Measurements from ENCODE around the gene E2F6. TPM values are rescaled to one million over a fixed set of nuclear protein-coding genes. Genes with fewer than 3 reads are reported as not detected.

The E2F6 gene
- total RNA-seq, 3 donors from 2014 or later, result 21.8 to 23.7 (median 23.2) TPM

GRCh38 chr2:11420671-11421070 lies 45.3 kb downstream of the E2F6 start:
- Mint-ChIP-seq H3K27me3 (ENCODE audit: low read depth) (peaks cover 2% of the 10 kb centered on the region), H3K4me3 (no peak overlapping the region), H3K9me3 (peaks cover 10% of the 10 kb centered on the region), H3K36me3 (ENCODE audit: insufficient read depth) (peaks cover 1% of the 10 kb centered on the region), H3K4me1 (ENCODE audit: low read depth) (no peaks in the 10 kb centered on the region)
- DNase-seq (no peak), ATAC-seq (no peak)

- Mint-ChIP-seq H3K9me3 (peaks cover 11% of the 10 kb centered on the region), H3K4me1 (ENCODE audit: low read depth) (no peaks in the 10 kb centered on the region), H3K4me3 (no peak overlapping the region), H3K36me3 (ENCODE audit: insufficient read depth) (peaks cover 1% of the 10 kb centered on the region), H3K27me3 (ENCODE audit: low read depth) (peaks cover 4% of the 10 kb centered on the region)
- no peak for DNase-seq
- ATAC-seq, result no peak
Measured at GRCh38 chr2:11420190-11420589, 45.8 kb downstream of the E2F6 start.

- no peak for DNase-seq
- ATAC-seq, result no peak
- H3K36me3 Mint-ChIP-seq (ENCODE audit: insufficient read depth), result peaks cover 1% of the 10 kb centered on the region
- H3K4me1 Mint-ChIP-seq (ENCODE audit: low read depth), result no peaks in the 10 kb centered on the region
- peaks cover 11% of the 10 kb centered on the region for H3K9me3 Mint-ChIP-seq
- no peak overlapping the region for H3K4me3 Mint-ChIP-seq
- peaks cover 4% of the 10 kb centered on the region for H3K27me3 Mint-ChIP-seq (ENCODE audit: low read depth)
Measured at GRCh38 chr2:11419781-11420180, 46.2 kb downstream of the E2F6 start.

GRCh38 chr2:11417946-11418585 lies 47.9 kb downstream of the E2F6 start:
- Mint-ChIP-seq H3K4me1 (ENCODE audit: low read depth) (no peaks in the 10 kb centered on the region), H3K9me3 (peaks cover 11% of the 10 kb centered on the region), H3K4me3 (no peak overlapping the region), H3K36me3 (ENCODE audit: insufficient read depth) (peaks cover 1% of the 10 kb centered on the region), H3K27me3 (ENCODE audit: low read depth) (peaks cover 14% of the 10 kb centered on the region)
- DNase-seq (no peak), ATAC-seq (no peak)

- no peak overlapping the region for H3K4me3 Mint-ChIP-seq
- ATAC-seq (no peak), DNase-seq (no peak)
- H3K9me3 Mint-ChIP-seq, result peaks cover 11% of the 10 kb centered on the region
- H3K36me3 Mint-ChIP-seq (ENCODE audit: insufficient read depth), result peaks cover 1% of the 10 kb centered on the region
- H3K27me3 Mint-ChIP-seq (ENCODE audit: low read depth), result peaks cover 21% of the 10 kb centered on the region
- H3K4me1 Mint-ChIP-seq (ENCODE audit: low read depth), result no peaks in the 10 kb centered on the region
Measured at GRCh38 chr2:11416931-11417330, 49.0 kb downstream of the E2F6 start.

- Mint-ChIP-seq H3K4me3 (no peak overlapping the region), H3K36me3 (ENCODE audit: insufficient read depth) (peaks cover 1% of the 10 kb centered on the region), H3K4me1 (ENCODE audit: low read depth) (no peaks in the 10 kb centered on the region), H3K9me3 (peaks cover 11% of the 10 kb centered on the region), H3K27me3 (ENCODE audit: low read depth) (peaks cover 21% of the 10 kb centered on the region)
- DNase-seq (no peak), ATAC-seq (no peak)
Measured at GRCh38 chr2:11416186-11416585, 49.8 kb downstream of the E2F6 start.

GRCh38 chr2:11414372-11415124 lies 51.4 kb downstream of the E2F6 start:
- no peak for ATAC-seq
- DNase-seq, result no peak
- H3K27me3 Mint-ChIP-seq (ENCODE audit: low read depth), result peaks cover 30% of the 10 kb centered on the region

GRCh38 chr2:11412449-11412810 lies 53.5 kb downstream of the E2F6 start:
- H3K36me3 Mint-ChIP-seq (ENCODE audit: insufficient read depth), result peaks cover 1% of the 10 kb centered on the region

More at GRCh38 chr2:11414372-11415124, 51.4 kb downstream of the E2F6 start:
- Mint-ChIP-seq H3K36me3 (ENCODE audit: insufficient read depth) (peaks cover 1% of the 10 kb centered on the region), H3K9me3 (peaks cover 11% of the 10 kb centered on the region), H3K4me1 (ENCODE audit: low read depth) (no peaks in the 10 kb centered on the region), H3K4me3 (no peak overlapping the region)

GRCh38 chr2:11411768-11412448 lies 54.1 kb downstream of the E2F6 start:
- H3K4me1 Mint-ChIP-seq (ENCODE audit: low read depth), result no peaks in the 10 kb centered on the region
- no peak for ATAC-seq

More at GRCh38 chr2:11412449-11412810, 53.5 kb downstream of the E2F6 start:
- Mint-ChIP-seq H3K4me3 (no peak overlapping the region), H3K9me3 (peaks cover 3% of the 10 kb centered on the region), H3K27me3 (ENCODE audit: low read depth) (peaks cover 36% of the 10 kb centered on the region), H3K4me1 (ENCODE audit: low read depth) (no peaks in the 10 kb centered on the region)
- DNase-seq (no peak), ATAC-seq (no peak)

GRCh38 chr2:11411244-11411643 lies 54.7 kb downstream of the E2F6 start:
- DNase-seq, result no peak
- no peak for ATAC-seq
- Mint-ChIP-seq H3K36me3 (ENCODE audit: insufficient read depth) (peaks cover 1% of the 10 kb centered on the region), H3K4me1 (ENCODE audit: low read depth) (no peaks in the 10 kb centered on the region), H3K4me3 (no peak overlapping the region), H3K9me3 (peaks cover 3% of the 10 kb centered on the region), H3K27me3 (ENCODE audit: low read depth) (peaks cover 36% of the 10 kb centered on the region)

More at GRCh38 chr2:11411768-11412448, 54.1 kb downstream of the E2F6 start:
- H3K27me3 Mint-ChIP-seq (ENCODE audit: low read depth), result peaks cover 36% of the 10 kb centered on the region
- no peak for DNase-seq
- H3K4me3 Mint-ChIP-seq, result no peak overlapping the region
- H3K9me3 Mint-ChIP-seq, result peaks cover 3% of the 10 kb centered on the region
- H3K36me3 Mint-ChIP-seq (ENCODE audit: insufficient read depth), result peaks cover 1% of the 10 kb centered on the region

GRCh38 chr2:11410101-11410500 lies 55.9 kb downstream of the E2F6 start:
- Mint-ChIP-seq H3K9me3 (no peaks in the 10 kb centered on the region), H3K4me3 (no peak overlapping the region), H3K36me3 (ENCODE audit: insufficient read depth) (no peaks in the 10 kb centered on the region), H3K27me3 (ENCODE audit: low read depth) (peaks cover 32% of the 10 kb centered on the region), H3K4me1 (ENCODE audit: low read depth) (no peaks in the 10 kb centered on the region)
- no peak for ATAC-seq
- no peak for DNase-seq

GRCh38 chr2:11409572-11409959 lies 56.4 kb downstream of the E2F6 start:
- H3K27me3 Mint-ChIP-seq (ENCODE audit: low read depth), result peaks cover 31% of the 10 kb centered on the region
- no peak overlapping the region for H3K4me3 Mint-ChIP-seq
- DNase-seq, result no peak
- no peaks in the 10 kb centered on the region for H3K36me3 Mint-ChIP-seq (ENCODE audit: insufficient read depth)
- no peak for ATAC-seq
- no peaks in the 10 kb centered on the region for H3K4me1 Mint-ChIP-seq (ENCODE audit: low read depth)
- no peaks in the 10 kb centered on the region for H3K9me3 Mint-ChIP-seq

GRCh38 chr2:11408959-11409571 lies 56.9 kb downstream of the E2F6 start:
- DNase-seq (no peak), ATAC-seq (no peak)
- H3K4me3 Mint-ChIP-seq, result no peak overlapping the region
- H3K9me3 Mint-ChIP-seq, result no peaks in the 10 kb centered on the region
- peaks cover 28% of the 10 kb centered on the region for H3K27me3 Mint-ChIP-seq (ENCODE audit: low read depth)
- no peaks in the 10 kb centered on the region for H3K36me3 Mint-ChIP-seq (ENCODE audit: insufficient read depth)
- H3K4me1 Mint-ChIP-seq (ENCODE audit: low read depth), result no peaks in the 10 kb centered on the region

- H3K4me3 Mint-ChIP-seq, result no peak overlapping the region
Measured at GRCh38 chr2:11407413-11407812, 58.5 kb downstream of the E2F6 start.

More at GRCh38 chr2:11407413-11407812, 58.5 kb downstream of the E2F6 start:
- ATAC-seq (no peak), DNase-seq (no peak)
- Mint-ChIP-seq H3K9me3 (no peaks in the 10 kb centered on the region), H3K36me3 (ENCODE audit: insufficient read depth) (no peaks in the 10 kb centered on the region), H3K4me1 (ENCODE audit: low read depth) (no peaks in the 10 kb centered on the region), H3K27me3 (ENCODE audit: low read depth) (peaks cover 19% of the 10 kb centered on the region)

Measured in activated T-cell treated with anti-CD3 and anti-CD28 coated beads, Interleukin-2, amount 50 U/mL, for 4 hours (primary cell).